Liver (tissue), 3 donors: Measurements from ENCODE around the gene KCNMA1.

Source experiments
- ATF3 ChIP-seq: IDR thresholded peaks from 2 replicates; pipeline ENCODE4 v1.6.1; 2016; ENCODE audit warnings: antibody characterized with exemption
- CTCF ChIP-seq: fragments of 150-350 bp; IDR thresholded peaks from 2 replicates; pipeline ENCODE4 v1.5.1; 2017; ENCODE audit warnings: improper control_type of control experiment, low read depth, low read length; ENCODE audit not compliant: missing input control
- EGR1 ChIP-seq, 2 donors: IDR thresholded peaks; 2 replicates each; pipeline ENCODE4 v1.6.1; 2016 to 2018; ENCODE audit warnings: antibody characterized with exemption in 2 of 2, low read depth in 2 of 2
- GABPA ChIP-seq, 2 donors: IDR thresholded peaks in 1 of 2; conservative IDR thresholded peaks in 1 of 2; 2 replicates each; pipeline ENCODE4 v1.6.1; 2016; ENCODE audit warnings: antibody characterized with exemption in 2 of 2, mild to moderate bottlenecking in 1 of 2, moderate library complexity in 1 of 2
- HNF4A ChIP-seq, 2 donors: conservative IDR thresholded peaks; 2 replicates each; pipeline ENCODE4 v1.6.1; 2016; ENCODE audit warnings: antibody characterized with exemption in 2 of 2, mild to moderate bottlenecking in 2 of 2
- JUND ChIP-seq, 2 donors: IDR thresholded peaks; 2 replicates each; pipeline ENCODE4 v1.6.1; 2016; ENCODE audit warnings: antibody characterized with exemption in 2 of 2
- MAX ChIP-seq: IDR thresholded peaks from 2 replicates; pipeline ENCODE4 v1.6.1; 2016; ENCODE audit warnings: antibody characterized with exemption
- RAD21 ChIP-seq, 2 donors: IDR thresholded peaks; 2 replicates each; pipeline ENCODE4 v1.6.1; 2016; ENCODE audit warnings: antibody characterized with exemption in 2 of 2, mild to moderate bottlenecking in 2 of 2
- REST ChIP-seq: IDR thresholded peaks from 2 replicates; pipeline ENCODE4 v1.6.1; 2016; ENCODE audit warnings: antibody characterized with exemption, mild to moderate bottlenecking
- SP1 ChIP-seq: IDR thresholded peaks from 2 replicates; pipeline ENCODE4 v1.6.1; 2018; ENCODE audit warnings: antibody characterized with exemption, mild to moderate bottlenecking
- TAF1 ChIP-seq: conservative IDR thresholded peaks from 2 replicates; pipeline ENCODE4 v1.6.1; 2016; ENCODE audit warnings: antibody characterized with exemption, mild to moderate bottlenecking
- YY1 ChIP-seq: IDR thresholded peaks from 2 replicates; pipeline ENCODE4 v1.6.1; 2016; ENCODE audit warnings: antibody characterized with exemption, mild to moderate bottlenecking
- ZBTB33 ChIP-seq: IDR thresholded peaks from 2 replicates; pipeline ENCODE4 v1.6.1; 2016; ENCODE audit warnings: antibody characterized with exemption
- donor health status: healthy.
- donor health status: healthy.

GRCh38 chr10:77445547-77445946 lies 192.1 kb downstream of the KCNMA1 start:
- no peak for TF ChIP-seq CTCF
- no peak for TF ChIP-seq EGR1 (IDR thresholded peaks at IDR 0.05; ENCODE audit: low read depth in 2 of 2)
- no peak for TF ChIP-seq HNF4A (conservative IDR thresholded peaks at IDR 0.05)
- TF ChIP-seq GABPA (IDR thresholded peaks at IDR 0.05 in 1 of 2, conservative IDR thresholded peaks at IDR 0.05 in 1 of 2) = no peak
- TF ChIP-seq REST = no peak
- no peak for TF ChIP-seq JUND (IDR thresholded peaks at IDR 0.05)
- TF ChIP-seq TAF1 = no peak
- no peak for TF ChIP-seq YY1
- no peak for TF ChIP-seq MAX
- TF ChIP-seq RAD21 (IDR thresholded peaks at IDR 0.05) = no peak
- no peak for TF ChIP-seq ZBTB33
- TF ChIP-seq SP1 = no peak
- no peak for TF ChIP-seq ATF3
